GM21367 (cell line): ENCODE results near the gene GABPB2.

ENCODE experiments used
- ATAC-seq: cut with Tn5 transposase; IDR thresholded peaks from one replicate; pipeline ENCODE4 v1.9.1; 2021; ENCODE audit not compliant: unreplicated experiment

GABPB2 gene

GRCh38 chr1:151131701-151132334, 61.3 kb downstream of the GABPB2 start:
- ATAC-seq = no peak

- ATAC-seq = no peak
Measured at GRCh38 chr1:151132335-151133017, 61.9 kb downstream of the GABPB2 start.

GRCh38 chr1:151133018-151133806, 62.7 kb downstream of the GABPB2 start:
- ATAC-seq = no peak

- ATAC-seq = no peak
Measured at GRCh38 chr1:151134396-151134795, 63.8 kb downstream of the GABPB2 start.

- ATAC-seq = no peak
Measured at GRCh38 chr1:151134991-151135390, 64.4 kb downstream of the GABPB2 start.

GRCh38 chr1:151135433-151136385, 65.1 kb downstream of the GABPB2 start:
- no peak for ATAC-seq

GRCh38 chr1:151137789-151138188, 67.2 kb downstream of the GABPB2 start:
- ATAC-seq = no peak

GRCh38 chr1:151142411-151143056, 72.0 kb downstream of the GABPB2 start:
- ATAC-seq = no peak

- no peak for ATAC-seq
Measured at GRCh38 chr1:151143057-151143435, 72.5 kb downstream of the GABPB2 start.

GRCh38 chr1:151143986-151144385, 73.4 kb downstream of the GABPB2 start:
- ATAC-seq = no peak

- ATAC-seq = no peak
Measured at GRCh38 chr1:151144474-151145303, 74.1 kb downstream of the GABPB2 start.

GRCh38 chr1:151145304-151146071, 74.9 kb downstream of the GABPB2 start:
- ATAC-seq = no peak

- no peak for ATAC-seq
Measured at GRCh38 chr1:151146072-151146411, 75.5 kb downstream of the GABPB2 start.

- ATAC-seq = peak; percentile 95
Measured at GRCh38 chr1:151146412-151147131, 76.0 kb downstream of the GABPB2 start, which contains the start of gene SEMA6C. TSS of gene SEMA6C (minus strand) at chr1:151146631. CDS start at chr1:151142621, 4,010 bp downstream.

GRCh38 chr1:151147132-151147503, 76.6 kb downstream of the GABPB2 start:
- no peak for ATAC-seq

GRCh38 chr1:151147665-151148064, 77.1 kb downstream of the GABPB2 start:
- no peak for ATAC-seq

GRCh38 chr1:151156515-151156819, 85.9 kb downstream of the GABPB2 start, which contains the start of gene TNFAIP8L2:
TSS of gene TNFAIP8L2 (plus strand) at chr1:151156649. CDS start at chr1:151158698, 2,049 bp downstream.
- peak; percentile 39 for ATAC-seq

- ATAC-seq = no peak
Measured at GRCh38 chr1:151157067-151157531, 86.5 kb downstream of the GABPB2 start.
